Activated B cell treated with CpG ODN at 0.5 μM for 24 hours (primary cell): ENCODE measurements around the gene CNTNAP5. TPM values are rescaled to one million over a fixed set of nuclear protein-coding genes. Genes with fewer than 3 reads are reported as not detected.

Experiments
- ATAC-seq: fragments of 200-7000 bp; cut with Tn5 transposase; one replicate; pipeline ENCODE4 v1.10.0; 2021; ENCODE audit warnings: low read depth, mild to moderate bottlenecking, moderate library complexity
- CTCF ChIA-PET: fragments of 350-600 bp; sonication (Branson Sonifier 250); formaldehyde crosslinking; loops from one replicate; lab custom pipeline; 2021; ENCODE audit warnings: antibody characterized with exemption; lab: Charles Lee
- POLR2A ChIA-PET: fragments of 350-600 bp; sonication (Branson Sonifier 250); formaldehyde crosslinking; loops from one replicate; lab custom pipeline; 2021; ENCODE audit warnings: antibody characterized with exemption; lab: Charles Lee
- DNase-seq: peaks from one replicate; pipeline ENCODE4 v3.0.0; 2022
- H3K27ac Mint-ChIP-seq: one replicate; pipeline ENCODE4 v1.8.0; 2020; ENCODE audit warnings: mixed read lengths
- H3K27me3 Mint-ChIP-seq: one replicate; pipeline ENCODE4 v1.8.0; 2021; ENCODE audit warnings: mixed read lengths
- H3K36me3 Mint-ChIP-seq: one replicate; pipeline ENCODE4 v1.8.0; 2021; ENCODE audit warnings: low read depth, mixed read lengths
- H3K4me1 Mint-ChIP-seq: one replicate; pipeline ENCODE4 v1.8.0; 2021; ENCODE audit warnings: mixed read lengths
- H3K4me3 Mint-ChIP-seq: one replicate; pipeline ENCODE4 v1.8.0; 2020; ENCODE audit warnings: mild to moderate bottlenecking, mixed read lengths
- H3K9me3 Mint-ChIP-seq: one replicate; pipeline ENCODE4 v1.8.0; 2020; ENCODE audit warnings: mixed read lengths
- CTCF ChIP-seq: fragments of 200-600 bp; IDR thresholded peaks from one replicate; pipeline ENCODE4 v1.8.0; 2022; ENCODE audit warnings: antibody characterized with exemption, mild to moderate bottlenecking
- intact Hi-C: fragments of 100-400 bp; cut with micrococcal nuclease; formaldehyde crosslinking; loops from one replicate; pipeline ENCODE4 v1.15.1; 2024
- total RNA-seq: library from RNA; stranded (reverse); gene quantifications from 2 replicates; pipeline ENCODE4 v1.2.3, GENCODE V29; 2022

Gene CNTNAP5
- total RNA-seq, 1 donor from 2014 or later = not detected

GRCh38 chr2:124187948-124188347 is 162.9 kb downstream of the CNTNAP5 start:
- ATAC-seq = no peak
- TF ChIP-seq CTCF = no peak

GRCh38 chr2:124193706-124194105 is 168.6 kb downstream of the CNTNAP5 start:
- peaks cover 8% of the 10 kb centered on the region for H3K9me3 Mint-ChIP-seq
- CTCF ChIA-PET = no interaction called here
- no peaks in the 10 kb centered on the region for H3K27me3 Mint-ChIP-seq
- ATAC-seq (no peak), DNase-seq (no peak)
- intact Hi-C loops = no loop called here
- no peak overlapping the region for H3K4me3 Mint-ChIP-seq
- TF ChIP-seq CTCF = no peak
- no peaks in the 10 kb centered on the region for H3K4me1 Mint-ChIP-seq
- no peak overlapping the region for H3K27ac Mint-ChIP-seq
- POLR2A ChIA-PET = no interaction called here
- H3K36me3 Mint-ChIP-seq = no peaks in the 10 kb centered on the region

More at GRCh38 chr2:124187948-124188347, 162.9 kb downstream of the CNTNAP5 start:
- CTCF ChIA-PET = no interaction called here
- no peak overlapping the region for H3K27ac Mint-ChIP-seq
- H3K4me3 Mint-ChIP-seq = no peak overlapping the region
- POLR2A ChIA-PET = no interaction called here
- no peak for DNase-seq
- no peaks in the 10 kb centered on the region for H3K36me3 Mint-ChIP-seq
- peaks cover 17% of the 10 kb centered on the region for H3K9me3 Mint-ChIP-seq
- H3K27me3 Mint-ChIP-seq = no peaks in the 10 kb centered on the region
- intact Hi-C loops = no loop called here
- no peaks in the 10 kb centered on the region for H3K4me1 Mint-ChIP-seq

GRCh38 chr2:124201713-124202112 is 176.6 kb downstream of the CNTNAP5 start:
- no peak overlapping the region for H3K4me3 Mint-ChIP-seq
- no peak for ATAC-seq
- no peak overlapping the region for H3K27ac Mint-ChIP-seq
- no peaks in the 10 kb centered on the region for H3K4me1 Mint-ChIP-seq
- intact Hi-C loops = no loop called here
- CTCF ChIA-PET = no interaction called here
- no peak for TF ChIP-seq CTCF
- DNase-seq = no peak
- no peaks in the 10 kb centered on the region for H3K36me3 Mint-ChIP-seq
- H3K27me3 Mint-ChIP-seq = no peaks in the 10 kb centered on the region
- peaks cover 5% of the 10 kb centered on the region for H3K9me3 Mint-ChIP-seq
- POLR2A ChIA-PET = no interaction called here

GRCh38 chr2:124209441-124209840 is 184.4 kb downstream of the CNTNAP5 start:
- ChIA-PET CTCF (no interaction called here), POLR2A (no interaction called here)
- H3K4me3 Mint-ChIP-seq = no peak overlapping the region
- TF ChIP-seq CTCF = no peak
- H3K27me3 Mint-ChIP-seq = no peaks in the 10 kb centered on the region
- no peak overlapping the region for H3K27ac Mint-ChIP-seq
- no peaks in the 10 kb centered on the region for H3K36me3 Mint-ChIP-seq
- H3K9me3 Mint-ChIP-seq = peaks cover 2% of the 10 kb centered on the region
- no peaks in the 10 kb centered on the region for H3K4me1 Mint-ChIP-seq
- ATAC-seq (no peak), DNase-seq (no peak)
- intact Hi-C loops = no loop called here

- Mint-ChIP-seq H3K4me1 (no peaks in the 10 kb centered on the region), H3K9me3 (peaks cover 2% of the 10 kb centered on the region), H3K27ac (no peak overlapping the region), H3K27me3 (no peaks in the 10 kb centered on the region), H3K4me3 (no peak overlapping the region), H3K36me3 (no peaks in the 10 kb centered on the region)
- intact Hi-C loops = no loop called here
- TF ChIP-seq CTCF = no peak
- DNase-seq (no peak), ATAC-seq (no peak)
- POLR2A ChIA-PET = no interaction called here
- CTCF ChIA-PET = no interaction called here
Measured at GRCh38 chr2:124211461-124211860, 186.4 kb downstream of the CNTNAP5 start.
